Thyroid gland (tissue), 4 donors: ENCODE data around the gene ANKRD9. TPM values are rescaled to one million over a fixed set of nuclear protein-coding genes. Genes with fewer than 3 reads are reported as not detected.
"Not testable (repeated sequence)": the region's sequence is repeated elsewhere in the genome, so short reads cannot be mapped to it uniquely, and the experiment has no call there.

Source experiments
- DNase-seq, 2 donors: peaks; one replicate each; pipeline ENCODE4 v3.0.0-alpha.2; 2019
- H3K27ac ChIP-seq, 3 donors: fragments of 200-600 bp; sonication (generic); 1 replicate in 2 of 3; 2 replicates in 1 of 3; pipeline ENCODE4 v1.5.1; 2016 to 2019; ENCODE audit warnings: mild to moderate bottlenecking in 1 of 3, moderate library complexity in 1 of 3
- H3K27me3 ChIP-seq: fragments of 200-600 bp; sonication (generic); one replicate; pipeline ENCODE4 v1.5.1; 2019
- H3K36me3 ChIP-seq, 2 donors: fragments of 200-600 bp; sonication (generic); one replicate each; pipeline ENCODE4 v1.5.1; 2016 to 2019
- H3K4me1 ChIP-seq, 2 donors: fragments of 200-600 bp; sonication (generic); one replicate each; pipeline ENCODE4 v1.5.1; 2017 to 2019
- H3K4me3 ChIP-seq, 3 donors: fragments of 200-600 bp; sonication (generic); replicated peaks in 1 of 3; 1 replicate in 2 of 3; 2 replicates in 1 of 3; pipeline ENCODE4 v1.5.1; 2016; ENCODE audit warnings: mild to moderate bottlenecking in 1 of 3
- H3K9me3 ChIP-seq: fragments of 200-600 bp; sonication (generic); one replicate; pipeline ENCODE4 v1.5.1; 2017
- CTCF ChIP-seq, 6 experiments: fragments of 200-600 bp in 3 of 6; fragments of 450-650 bp in 3 of 6; sonication (generic) in 3 of 6; IDR thresholded peaks; one replicate each; pipeline ENCODE4 v1.5.1; 2016 to 2019; ENCODE audit warnings: antibody characterized with exemption in 6 of 6, mild to moderate bottlenecking in 2 of 6, inconsistent platforms in 1 of 6, moderate library complexity in 1 of 6
- POLR2A ChIP-seq, 2 donors: fragments of 450-650 bp; IDR thresholded peaks; one replicate each; pipeline ENCODE4 v1.6.1; 2017; ENCODE audit warnings: antibody characterized with exemption in 2 of 2, mild to moderate bottlenecking in 2 of 2, moderate library complexity in 1 of 2
- WGBS, 2 donors: methylation state at CpG; one replicate each; pipeline ENCODE4 v1.1.5; 2017; 5-methylcytosine and 5-hydroxymethylcytosine counted together
- intact Hi-C: fragments of 100-400 bp; cut with DNase I; formaldehyde crosslinking; loops from one replicate; pipeline ENCODE4 v1.15.1; 2023
- total RNA-seq, 4 donors: library from RNA; depleted of rRNA; stranded (reverse); fragments of >200 nt; gene quantifications; one replicate each; pipeline ENCODE4 v1.2.3, GENCODE V29; 2016

The ANKRD9 gene
- total RNA-seq, 4 donors from 2014 or later, result 36.4 to 62.8 (median 55.0) TPM

GRCh38 chr14:102545461-102546265, 36.1 kb upstream of the ANKRD9 start:
- H3K9me3 ChIP-seq, result no peaks in the 10 kb centered on the region
- H3K27me3 ChIP-seq, result peaks cover 20% of the 10 kb centered on the region
- no peak overlapping the region for H3K4me3 ChIP-seq
- intact Hi-C loops, result no loop called here
- H3K36me3 ChIP-seq, result no peaks in the 10 kb centered on the region
- peaks cover 5 to 14% of the 10 kb centered on the region in 2 donors for H3K4me1 ChIP-seq
- DNase-seq, result no peak
- no peak overlapping the region for H3K27ac ChIP-seq
- TF ChIP-seq CTCF (IDR thresholded peaks at IDR 0.05) (no peak), POLR2A (IDR thresholded peaks at IDR 0.05) (no peak)
- 57 to 59% methylated on average over 24 to 29 of the region's 29 CpGs for WGBS, 2 donors

- Histone ChIP-seq H3K9me3 (no peaks in the 10 kb centered on the region), H3K36me3 (no peaks in the 10 kb centered on the region), H3K27me3 (peaks cover 20% of the 10 kb centered on the region), H3K4me3 (no peak overlapping the region), H3K4me1 (peaks cover 5 to 19% of the 10 kb centered on the region in 2 donors), H3K27ac (no peak overlapping the region)
- DNase-seq, result no peak
- WGBS, 2 donors, result 32% methylated on average over 9 of the region's 66 CpGs; no CpG with 5 or more reads in 1 of the 2 donors
- TF ChIP-seq POLR2A (IDR thresholded peaks at IDR 0.05) (no peak), CTCF (IDR thresholded peaks at IDR 0.05) (no peak)
- intact Hi-C loops, result no loop called here
Observed at GRCh38 chr14:102544747-102545460, 35.3 kb upstream of the ANKRD9 start.

- WGBS, 2 donors, result 41 to 63% methylated on average over 13 to 22 of the region's 43 CpGs
- Histone ChIP-seq H3K36me3 (no peaks in the 10 kb centered on the region), H3K27ac (no peak overlapping the region), H3K4me3 (no peak overlapping the region), H3K9me3 (no peaks in the 10 kb centered on the region), H3K27me3 (peaks cover 20% of the 10 kb centered on the region), H3K4me1 (peaks cover 5 to 20% of the 10 kb centered on the region in 2 donors)
- no peak for DNase-seq
- no peak for TF ChIP-seq CTCF (IDR thresholded peaks at IDR 0.05)
- no peak for TF ChIP-seq POLR2A (IDR thresholded peaks at IDR 0.05)
- intact Hi-C loops, result no loop called here
Observed at GRCh38 chr14:102544046-102544746, 34.6 kb upstream of the ANKRD9 start.

GRCh38 chr14:102541771-102542170, 32.2 kb upstream of the ANKRD9 start:
- intact Hi-C loops, result no loop called here
- H3K9me3 ChIP-seq, result no peaks in the 10 kb centered on the region
- no peak overlapping the region for H3K4me3 ChIP-seq
- TF ChIP-seq POLR2A (IDR thresholded peaks at IDR 0.05) (no peak), CTCF (IDR thresholded peaks at IDR 0.05) (no peak)
- H3K27me3 ChIP-seq, result peaks cover 20% of the 10 kb centered on the region
- peaks cover 5 to 20% of the 10 kb centered on the region in 2 donors for H3K4me1 ChIP-seq
- no peaks in the 10 kb centered on the region for H3K36me3 ChIP-seq
- DNase-seq, result no peak
- H3K27ac ChIP-seq, result no peak overlapping the region
- 87 to 95% methylated on average over 10 of the region's 10 CpGs for WGBS, 2 donors

- H3K36me3 ChIP-seq, H3K27ac ChIP-seq, H3K4me3 ChIP-seq, intact Hi-C loops, DNase-seq, H3K9me3 ChIP-seq: not testable (repeated sequence)
- WGBS, 2 donors, result 95 to 99% methylated on average over 8 to 9 of the region's 14 CpGs
- Histone ChIP-seq H3K27me3 (peaks cover 18% of the 10 kb centered on the region), H3K4me1 (peaks cover 5 to 20% of the 10 kb centered on the region in 2 donors)
Observed at GRCh38 chr14:102541029-102541491, 31.5 kb upstream of the ANKRD9 start.
